HCT116 (cell line): ENCODE measurements around the gene GJA1. TPM values are rescaled to one million over a fixed set of nuclear protein-coding genes. Genes with fewer than 3 reads are reported as not detected.

Source experiments
- ATAC-seq: fragments of 200-7000 bp; cut with Tn5 transposase; 2 replicates; pipeline ENCODE4 v1.9.1; 2020; ENCODE audit warnings: mild to moderate bottlenecking, moderate library complexity
- BruUV-seq: library from RNA; stranded (reverse); fragments of 400-500 nt; replicated peaks from 2 replicates; lab custom pipeline; 2021; lab: Mats Ljungman, UMichigan
- CTCF ChIA-PET: fragments of 300-600 bp; sonication (Branson Sonifier 250); formaldehyde crosslinking; loops from one replicate; lab custom pipeline; 2021; ENCODE audit warnings: antibody characterized with exemption; lab: Charles Lee
- POLR2A ChIA-PET: fragments of 300-600, 350-600 bp; sonication (Branson Sonifier 250); formaldehyde crosslinking; loops from one replicate; lab custom pipeline; 2021; ENCODE audit warnings: antibody characterized with exemption; lab: Charles Lee
- RAD21 ChIA-PET, 2 experiments: fragments of 300-600 bp; sonication (Branson Sonifier 250); formaldehyde crosslinking; loops; one replicate each; lab custom pipeline; 2023; ENCODE audit warnings: low total read pairs in 2 of 2; ENCODE audit not compliant: uncharacterized antibody in 2 of 2, unreplicated experiment in 2 of 2, low non-redundant PET in 1 of 2; lab: Charles Lee
- DNase-seq: peaks from one replicate; pipeline ENCODE4 v3.0.0-alpha.2; 2010; ENCODE audit warnings: low read depth, low spot score
- H2AFZ ChIP-seq: fragments of 200-600 bp; shearing (Covaris generic), sonication (generic); 2 replicates; pipeline ENCODE4 v1.6.1; 2017; ENCODE audit warnings: low read depth, mixed run types, mixed read lengths, antibody characterized with exemption, low read length; ENCODE audit not compliant: poor library complexity, severe bottlenecking
- H3K27ac ChIP-seq: 2 replicates; pipeline ENCODE4 v1.5.1; 2012; ENCODE audit warnings: low read depth, low read length
- H3K27me3 ChIP-seq: fragments of 200-600 bp; sonication (generic); 2 replicates; pipeline ENCODE4 v1.6.1; 2016; ENCODE audit warnings: mixed run types, low read length, mixed read lengths; ENCODE audit not compliant: insufficient read depth
- H3K36me3 ChIP-seq, 2 experiments: fragments of 200-500 bp in 1 of 2; fragments of 200-600 bp in 1 of 2; sonication (Bioruptor generic) in 1 of 2; sonication (generic) in 1 of 2; 2 replicates each; pipeline versions ENCODE4 v1.5.1 to v1.6.1; 2014 to 2016; ENCODE audit warnings: low read length in 2 of 2, inconsistent platforms in 1 of 2, mixed read lengths in 1 of 2, mixed run types in 1 of 2; ENCODE audit not compliant: insufficient read depth in 2 of 2, control insufficient read depth in 1 of 2
- H3K4me1 ChIP-seq, 2 experiments: fragments of 200-600 bp in 1 of 2; sonication (generic) in 1 of 2; 2 replicates each; pipeline versions ENCODE4 v1.5.1 to v1.6.1; 2012 to 2017; ENCODE audit warnings: low read length in 2 of 2, inconsistent platforms in 1 of 2, mild to moderate bottlenecking in 1 of 2, mixed read lengths in 1 of 2, mixed run types in 1 of 2, moderate library complexity in 1 of 2; ENCODE audit not compliant: insufficient read depth in 2 of 2, control insufficient read depth in 1 of 2
- H3K4me2 ChIP-seq: fragments of 200-600 bp; sonication (generic); 2 replicates; pipeline ENCODE4 v1.6.1; 2017; ENCODE audit warnings: mixed run types, low read length, mixed read lengths
- H3K4me3 ChIP-seq, 2 experiments: fragments of 200-600 bp in 1 of 2; sonication (generic) in 1 of 2; replicated peaks in 1 of 2; 2 replicates each; pipeline ENCODE4 v1.5.1; 2011 to 2016; ENCODE audit warnings: low read length in 2 of 2, control low read depth in 1 of 2, low read depth in 1 of 2, mild to moderate bottlenecking in 1 of 2, mixed read lengths in 1 of 2, mixed run types in 1 of 2
- H3K79me2 ChIP-seq: fragments of 200-600 bp; sonication (generic); 2 replicates; pipeline ENCODE4 v1.6.1; 2017; ENCODE audit warnings: mild to moderate bottlenecking, mixed run types, low read length, moderate library complexity, mixed read lengths; ENCODE audit not compliant: insufficient read depth
- H3K9ac ChIP-seq: fragments of 200-600 bp; sonication (generic); 2 replicates; pipeline ENCODE4 v1.6.1; 2016; ENCODE audit warnings: low read length, mixed read lengths
- H3K9me2 ChIP-seq: fragments of 200-600 bp; sonication (generic), shearing (Covaris generic); 2 replicates; pipeline ENCODE4 v1.6.1; 2017; ENCODE audit warnings: mixed run types, mild to moderate bottlenecking, moderate library complexity; ENCODE audit not compliant: insufficient read depth
- H3K9me3 ChIP-seq, 2 experiments: fragments of 200-500 bp in 1 of 2; fragments of 200-600 bp in 1 of 2; sonication (Bioruptor generic) in 1 of 2; sonication (generic) in 1 of 2; 2 replicates each; pipeline ENCODE4 v1.6.1; 2014 to 2017; ENCODE audit warnings: low read length in 2 of 2, mixed read lengths in 2 of 2, inconsistent platforms in 1 of 2, low read depth in 1 of 2, mild to moderate bottlenecking in 1 of 2, mixed run types in 1 of 2, moderate library complexity in 1 of 2; ENCODE audit not compliant: control insufficient read depth in 1 of 2, insufficient read depth in 1 of 2
- H4K20me1 ChIP-seq: fragments of 200-600 bp; sonication (generic), shearing (Covaris generic); 2 replicates; pipeline ENCODE4 v1.6.1; 2017; ENCODE audit warnings: mixed run types, mild to moderate bottlenecking, moderate library complexity; ENCODE audit not compliant: insufficient read depth
- EGR1 ChIP-seq: IDR thresholded peaks from 2 replicates; pipeline ENCODE4 v1.6.1; 2012; ENCODE audit warnings: low read depth
- EZH2phosphoT487 ChIP-seq: fragments of 200-600 bp; IDR thresholded peaks from 2 replicates; pipeline ENCODE4 v1.6.1; 2018; ENCODE audit warnings: antibody characterized with exemption, borderline replicate concordance
- POLR2A ChIP-seq: IDR thresholded peaks from 2 replicates; pipeline ENCODE4 v1.7.0; 2011; ENCODE audit warnings: borderline replicate concordance; ENCODE audit not compliant: insufficient read depth, insufficient read length; ENCODE audit errors: extremely low read depth
- POLR2AphosphoS5 ChIP-seq: IDR thresholded peaks from 2 replicates; pipeline ENCODE4 v1.6.1; 2011; ENCODE audit warnings: mild to moderate bottlenecking, low read depth, low read length, moderate library complexity
- RAD21 ChIP-seq: IDR thresholded peaks from 2 replicates; pipeline ENCODE4 v1.6.1; 2012; ENCODE audit warnings: low read depth, mild to moderate bottlenecking
- ZFX ChIP-seq: fragments of 450-650 bp; IDR thresholded peaks from 2 replicates; pipeline ENCODE4 v1.6.1; 2017
- intact Hi-C: fragments of 100-400 bp; cut with micrococcal nuclease; formaldehyde crosslinking; loops from 2 replicates; pipeline ENCODE4 v1.10.0; 2022
- total RNA-seq: library from RNA; stranded (reverse); gene quantifications from one replicate; pipeline ENCODE4 v1.2.1, GENCODE V29; 2021; ENCODE audit not compliant: unreplicated experiment
- TF ChIP-seq, protein P1 (sequence below), 3 experiments: fragments of 200-600 bp in 1 of 3; sonication (generic) in 1 of 3; IDR thresholded peaks in 2 of 3; conservative IDR thresholded peaks in 1 of 3; 2 replicates each; pipeline ENCODE4 v1.5.1; 2012 to 2017; ENCODE audit warnings: low read depth in 2 of 3, low read length in 2 of 3, antibody characterized with exemption in 1 of 3, borderline replicate concordance in 1 of 3, control low read depth in 1 of 3, mild to moderate bottlenecking in 1 of 3, mixed read lengths in 1 of 3, mixed run types in 1 of 3, moderate library complexity in 1 of 3; ENCODE audit not compliant: insufficient read depth in 1 of 3

GJA1 gene
- total RNA-seq, 1 experiment from 2014 or later = 1.1 TPM

DNA sequence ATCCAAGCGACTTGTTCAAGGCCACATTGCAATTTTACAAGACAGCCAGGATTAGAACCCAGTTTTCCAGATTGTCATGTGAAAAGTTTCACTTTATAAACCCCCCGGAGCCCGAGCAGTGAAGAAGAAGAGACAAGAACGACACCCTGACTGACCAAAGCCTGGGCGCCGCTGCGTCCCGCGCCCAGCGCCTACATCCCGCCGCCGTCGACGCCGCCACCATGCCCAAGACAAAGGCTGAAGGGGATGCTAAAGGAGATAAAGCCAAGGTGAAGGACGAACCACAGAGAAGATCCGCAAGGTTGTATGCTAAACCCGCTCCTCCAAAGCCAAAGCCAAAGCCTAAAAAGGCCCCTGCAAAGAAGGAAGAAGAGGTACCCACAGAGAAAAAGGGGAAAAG is 27.1 kb upstream of the GJA1 start:
- no peak overlapping the region for H3K9ac ChIP-seq
- ChIA-PET POLR2A (no interaction called here), RAD21 (no interaction called here), CTCF (no interaction called here)
- H2AFZ ChIP-seq = no peak overlapping the region
- no peak for ATAC-seq
- no peak for DNase-seq
- no peaks in the 10 kb centered on the region for H4K20me1 ChIP-seq
- no peaks in the 10 kb centered on the region for H3K4me1 ChIP-seq
- H3K4me3 ChIP-seq = no peak overlapping the region
- no TSS peak for BruUV-seq
- H3K4me2 ChIP-seq = no peak overlapping the region
- no peak overlapping the region for H3K27ac ChIP-seq
- H3K79me2 ChIP-seq = no peaks in the 10 kb centered on the region
- no peaks in the 10 kb centered on the region for H3K9me3 ChIP-seq
- TF ChIP-seq RAD21 = no peak
- TF ChIP-seq EGR1 = no peak
- no peak for TF ChIP-seq EZH2phosphoT487
- H3K9me2 ChIP-seq = no peaks in the 10 kb centered on the region
- H3K27me3 ChIP-seq = no peaks in the 10 kb centered on the region
- intact Hi-C loops = no loop called here
- no peaks in the 10 kb centered on the region for H3K36me3 ChIP-seq

DNA sequence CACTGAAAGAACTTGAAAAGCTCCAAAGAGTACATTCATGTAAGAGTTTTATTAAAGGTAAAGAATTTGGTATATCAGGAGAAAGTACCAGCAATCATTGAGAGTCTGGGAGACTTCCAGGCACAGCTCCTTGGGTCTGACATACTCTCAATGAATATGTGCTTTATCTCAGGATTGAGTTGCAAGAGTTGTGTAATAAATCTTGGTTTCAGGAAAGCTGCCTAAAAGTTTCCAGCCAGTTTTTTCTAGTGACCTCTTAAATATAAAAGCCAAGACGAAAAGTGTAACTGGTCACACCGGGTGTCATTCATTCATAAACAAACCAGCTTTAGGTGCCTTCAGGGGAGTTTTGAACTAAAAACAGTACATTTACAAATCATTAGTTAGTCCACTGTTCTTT is 21.6 kb upstream of the GJA1 start:
- no peaks in the 10 kb centered on the region for H3K79me2 ChIP-seq
- TF ChIP-seq ZFX (no peak), POLR2AphosphoS5 (no peak), POLR2A (no peak)
- TF ChIP-seq, protein P1, sequence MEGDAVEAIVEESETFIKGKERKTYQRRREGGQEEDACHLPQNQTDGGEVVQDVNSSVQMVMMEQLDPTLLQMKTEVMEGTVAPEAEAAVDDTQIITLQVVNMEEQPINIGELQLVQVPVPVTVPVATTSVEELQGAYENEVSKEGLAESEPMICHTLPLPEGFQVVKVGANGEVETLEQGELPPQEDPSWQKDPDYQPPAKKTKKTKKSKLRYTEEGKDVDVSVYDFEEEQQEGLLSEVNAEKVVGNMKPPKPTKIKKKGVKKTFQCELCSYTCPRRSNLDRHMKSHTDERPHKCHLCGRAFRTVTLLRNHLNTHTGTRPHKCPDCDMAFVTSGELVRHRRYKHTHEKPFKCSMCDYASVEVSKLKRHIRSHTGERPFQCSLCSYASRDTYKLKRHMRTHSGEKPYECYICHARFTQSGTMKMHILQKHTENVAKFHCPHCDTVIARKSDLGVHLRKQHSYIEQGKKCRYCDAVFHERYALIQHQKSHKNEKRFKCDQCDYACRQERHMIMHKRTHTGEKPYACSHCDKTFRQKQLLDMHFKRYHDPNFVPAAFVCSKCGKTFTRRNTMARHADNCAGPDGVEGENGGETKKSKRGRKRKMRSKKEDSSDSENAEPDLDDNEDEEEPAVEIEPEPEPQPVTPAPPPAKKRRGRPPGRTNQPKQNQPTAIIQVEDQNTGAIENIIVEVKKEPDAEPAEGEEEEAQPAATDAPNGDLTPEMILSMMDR (IDR thresholded peaks at IDR 0.05 in 2 of 3, conservative IDR thresholded peaks at IDR 0.05 in 1 of 3; ENCODE audit: borderline replicate concordance in 1 of 3, insufficient read depth in 1 of 3, low read depth in 2 of 3, low read length in 2 of 3) = no peak
- H3K4me1 ChIP-seq = no peaks in the 10 kb centered on the region; a peak in 1 of 4 replicates
- no peak overlapping the region for H3K4me3 ChIP-seq
- H4K20me1 ChIP-seq = no peaks in the 10 kb centered on the region
- H3K9ac ChIP-seq = no peak overlapping the region
- no peaks in the 10 kb centered on the region for H3K27me3 ChIP-seq
- no peaks in the 10 kb centered on the region for H3K9me3 ChIP-seq
- no peak overlapping the region for H3K27ac ChIP-seq
- ChIA-PET CTCF (no interaction called here), RAD21 (no interaction called here), POLR2A (no interaction called here)
- no peaks in the 10 kb centered on the region for H3K36me3 ChIP-seq
- DNase-seq (no peak), ATAC-seq (no peak)
- no peak overlapping the region for H2AFZ ChIP-seq
- H3K9me2 ChIP-seq = no peaks in the 10 kb centered on the region
- BruUV-seq = no TSS peak
- H3K4me2 ChIP-seq = no peak overlapping the region
- intact Hi-C loops = no loop called here
